ENCODE data around the gene CHST9. TPM values are rescaled to one million over a fixed set of nuclear protein-coding genes. Genes with fewer than 3 reads are reported as not detected.

Gene CHST9
- total and polyA plus RNA-seq, 2 of the 4 experiments (the other 2 are of a cell fraction), result not detected

DNA sequence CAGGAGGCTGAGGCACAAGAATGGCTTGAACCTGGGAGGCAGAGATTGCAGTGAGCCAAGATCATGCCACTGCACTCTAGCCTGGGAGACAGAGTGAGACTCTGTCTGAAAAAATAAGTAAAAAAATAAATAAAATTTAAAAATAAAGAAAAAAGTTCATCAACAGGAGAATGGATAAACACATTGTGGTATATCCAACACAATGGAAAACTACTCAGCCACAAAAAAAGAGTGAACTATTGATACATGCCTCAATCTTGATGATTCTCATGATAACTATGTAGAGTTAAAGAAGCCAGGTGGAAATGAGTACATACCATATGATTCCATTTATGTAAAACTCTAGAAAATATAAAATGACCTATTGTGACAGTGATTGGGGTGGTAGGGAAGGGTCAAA is 195.3 kb downstream of the CHST9 start:
- Histone ChIP-seq H2BK15ac (ENCODE audit: low read depth, low read length) (no peak overlapping the region), H3K23ac (ENCODE audit: low read depth, low read length) (no peak overlapping the region), H3K4me1 (ENCODE audit: control insufficient read depth, insufficient read depth, low read length) (no peaks in the 10 kb centered on the region), H2BK120ac (ENCODE audit: low read depth, low read length) (no peak overlapping the region), H3K27me3 (ENCODE audit: control insufficient read depth, insufficient read depth, low read length) (no peaks in the 10 kb centered on the region), H3K9ac (ENCODE audit: low read depth, low read length) (no peak overlapping the region), H3K27ac (ENCODE audit: insufficient read depth, low read length) (no peak overlapping the region), H2AK9ac (replicated peaks; ENCODE audit: low read depth, low read length, poor library complexity) (no peak overlapping the region), H3K9me3 (ENCODE audit: control insufficient read depth, insufficient read depth, low read length) (no peaks in the 10 kb centered on the region), H4K8ac (ENCODE audit: low read depth in 2 of 2, low read length in 2 of 2) (no peak overlapping the region), H2AFZ (replicated peaks; ENCODE audit: low read length, poor library complexity) (no peak overlapping the region), H3K4me3 (ENCODE audit: insufficient read depth, low read depth, low read length) (no peak overlapping the region), H3K9me1 (ENCODE audit: insufficient read depth, low read length) (no peaks in the 10 kb centered on the region), H3K14ac (replicated peaks; ENCODE audit: low read depth, low read length) (no peak overlapping the region), H3K56ac (ENCODE audit: extremely low read depth, insufficient read depth, low read length) (no peak overlapping the region), H3K36me3 (ENCODE audit: control insufficient read depth, insufficient read depth, low read length) (no peaks in the 10 kb centered on the region), H4K91ac (ENCODE audit: insufficient read depth, low read depth, low read length) (no peak overlapping the region), H3K18ac (ENCODE audit: low read depth, low read length) (no peak overlapping the region), H3K4ac (ENCODE audit: low read depth, low read length) (no peak overlapping the region), H4K5ac (ENCODE audit: low read depth, low read length) (no peak overlapping the region), H3K4me2 (ENCODE audit: low read depth, low read length) (no peak overlapping the region), H2AK5ac (ENCODE audit: low read depth, low read length) (no peak overlapping the region), H4K20me1 (ENCODE audit: insufficient read depth, low read length) (no peaks in the 10 kb centered on the region), H2BK20ac (ENCODE audit: low read depth, low read length) (no peak overlapping the region), H3K79me1 (ENCODE audit: low read depth in 1 of 2, low read length in 2 of 2) (no peaks in the 10 kb centered on the region), H2BK5ac (ENCODE audit: low read depth, low read length, poor library complexity, severe bottlenecking) (no peak overlapping the region)
- no TSS peak for BruUV-seq (replicated peaks)
- DNase-seq (no peak), ATAC-seq (ENCODE audit: low read depth) (no peak)
- ChIA-PET POLR2A (ENCODE audit: unreplicated experiment) (no interaction called here), CTCF (no interaction called here)
- in situ Hi-C loops (cut with MboI; ENCODE audit: low sequenced_read_pairs), result no loop called here
- intact Hi-C loops (cut with micrococcal nuclease), result no loop called here
- TF ChIP-seq RAD21 (IDR thresholded peaks at IDR 0.05; ENCODE audit: low read length), result no peak
- no peak for TF ChIP-seq CEBPB (IDR thresholded peaks at IDR 0.05; ENCODE audit: low read depth, low read length)
- TF ChIP-seq CHD1 (IDR thresholded peaks at IDR 0.05; ENCODE audit: low read depth, low read length), result no peak
- no peak for TF ChIP-seq BHLHE40 (IDR thresholded peaks at IDR 0.05; ENCODE audit: low read depth, low read length)
- TF ChIP-seq SMC3 (IDR thresholded peaks at IDR 0.05; ENCODE audit: low read depth, low read length), result no peak
- TF ChIP-seq NFE2L2 (IDR thresholded peaks at IDR 0.05; ENCODE audit: low read depth, low read length), result no peak
- no peak for TF ChIP-seq MXI1 (IDR thresholded peaks at IDR 0.05; ENCODE audit: borderline replicate concordance, low read depth, low read length)
- no peak for TF ChIP-seq MAZ (IDR thresholded peaks at IDR 0.05; ENCODE audit: borderline replicate concordance, low read depth, low read length)
- no peak for TF ChIP-seq RCOR1 (IDR thresholded peaks at IDR 0.05; ENCODE audit: insufficient replicate concordance, low read length)
- TF ChIP-seq, protein P1, sequence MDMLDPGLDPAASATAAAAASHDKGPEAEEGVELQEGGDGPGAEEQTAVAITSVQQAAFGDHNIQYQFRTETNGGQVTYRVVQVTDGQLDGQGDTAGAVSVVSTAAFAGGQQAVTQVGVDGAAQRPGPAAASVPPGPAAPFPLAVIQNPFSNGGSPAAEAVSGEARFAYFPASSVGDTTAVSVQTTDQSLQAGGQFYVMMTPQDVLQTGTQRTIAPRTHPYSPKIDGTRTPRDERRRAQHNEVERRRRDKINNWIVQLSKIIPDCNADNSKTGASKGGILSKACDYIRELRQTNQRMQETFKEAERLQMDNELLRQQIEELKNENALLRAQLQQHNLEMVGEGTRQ (IDR thresholded peaks at IDR 0.05; ENCODE audit: low read depth, low read length), result no peak
- no peak for TF ChIP-seq FOS (IDR thresholded peaks at IDR 0.05; ENCODE audit: low read depth, low read length)
- dilution Hi-C loops (cut with HindIII; ENCODE audit: low sequenced_read_pairs, unreplicated experiment), result no loop called here

All from IMR-90 (cell line).